CD4-positive, alpha-beta memory T cell (primary cell): Measurements from ENCODE around the gene NUP210. TPM values are rescaled to one million over a fixed set of nuclear protein-coding genes. Genes with fewer than 3 reads are reported as not detected.
"Not testable (repeated sequence)": the region's sequence is repeated elsewhere in the genome, so short reads cannot be mapped to it uniquely, and the experiment has no call there.

ENCODE experiments used
- CTCF ChIA-PET: fragments of 350-600 bp; sonication (Branson Sonifier 250); formaldehyde crosslinking; loops from one replicate; lab custom pipeline; 2021; ENCODE audit warnings: inconsistent platforms; ENCODE audit not compliant: partially characterized antibody; lab: Charles Lee
- POLR2A ChIA-PET: fragments of 350-600 bp; sonication (Branson Sonifier 250); formaldehyde crosslinking; loops from one replicate; lab custom pipeline; 2021; ENCODE audit not compliant: partially characterized antibody; lab: Charles Lee
- DNase-seq, 5 donors: peaks; one replicate each; pipeline versions ENCODE4 v3.0.0 to v3.0.0-alpha.2; 2020 to 2022; ENCODE audit warnings: mixed read lengths in 1 of 5
- H3K27ac ChIP-seq: one replicate; pipeline ENCODE4 v1.7.0; 2013; ENCODE audit warnings: low read depth, low read length
- H3K27me3 ChIP-seq: 2 replicates; pipeline ENCODE4 v1.7.0; 2013; ENCODE audit warnings: mild to moderate bottlenecking, low read length, moderate library complexity; ENCODE audit not compliant: insufficient read depth
- H3K36me3 ChIP-seq: 2 replicates; pipeline ENCODE4 v1.7.0; 2013; ENCODE audit warnings: mild to moderate bottlenecking, low read length, moderate library complexity; ENCODE audit not compliant: insufficient read depth
- H3K4me1 ChIP-seq: 2 replicates; pipeline ENCODE4 v1.7.0; 2013; ENCODE audit warnings: mild to moderate bottlenecking, low read length, moderate library complexity; ENCODE audit not compliant: insufficient read depth
- H3K4me3 ChIP-seq, 2 donors: one replicate each; pipeline ENCODE4 v1.7.0; 2013; ENCODE audit warnings: low read length in 2 of 2, mild to moderate bottlenecking in 1 of 2
- H3K9me3 ChIP-seq, 2 donors: one replicate each; pipeline ENCODE4 v1.7.0; 2013; ENCODE audit warnings: low read length in 2 of 2, control low read depth in 1 of 2; ENCODE audit not compliant: control insufficient read depth in 1 of 2
- H3K27ac Mint-ChIP-seq, 7 donors: one replicate each; pipeline ENCODE4 v1.8.0; 2020 to 2021; ENCODE audit warnings: mixed read lengths in 7 of 7, mild to moderate bottlenecking in 6 of 7, inconsistent platforms in 3 of 7, moderate library complexity in 3 of 7
- H3K27me3 Mint-ChIP-seq, 2 donors: one replicate each; pipeline ENCODE4 v1.8.0; 2020 to 2021; ENCODE audit warnings: mixed read lengths in 2 of 2
- H3K36me3 Mint-ChIP-seq, 2 donors: one replicate each; pipeline ENCODE4 v1.8.0; 2020 to 2021; ENCODE audit warnings: mixed read lengths in 2 of 2, inconsistent platforms in 1 of 2, mild to moderate bottlenecking in 1 of 2
- H3K4me1 Mint-ChIP-seq, 4 donors: one replicate each; pipeline ENCODE4 v1.8.0; 2020 to 2021; ENCODE audit warnings: mixed read lengths in 4 of 4, mild to moderate bottlenecking in 1 of 4
- H3K4me3 Mint-ChIP-seq, 8 donors: one replicate each; pipeline ENCODE4 v1.8.0; 2020 to 2021; ENCODE audit warnings: mixed read lengths in 8 of 8, mild to moderate bottlenecking in 7 of 8, moderate library complexity in 6 of 8, inconsistent platforms in 3 of 8
- H3K9me3 Mint-ChIP-seq, 8 donors: one replicate each; pipeline ENCODE4 v1.8.0; 2020 to 2021; ENCODE audit warnings: mixed read lengths in 8 of 8, mild to moderate bottlenecking in 5 of 8, inconsistent platforms in 3 of 8, moderate library complexity in 1 of 8
- intact Hi-C: fragments of 100-400 bp; cut with micrococcal nuclease; formaldehyde crosslinking; loops from one replicate; pipeline ENCODE4 v1.15.1; 2023
- polyA plus RNA-seq, 2 donors: library from polyadenylated mRNA; unstranded; fragments of 300-500 nt; fragmentation: Illumina TruSeq; gene quantifications; one replicate each; pipeline ENCODE4 v1.2.3, GENCODE V29; 2021
- total RNA-seq, 2 experiments: library from RNA; stranded (reverse); gene quantifications; one replicate each; pipeline ENCODE4 v1.2.3, GENCODE V29; 2021

NUP210 gene
- total and polyA plus RNA-seq, 4 experiments from 2014 or later: 20.5 to 149 (median 110) TPM

DNA sequence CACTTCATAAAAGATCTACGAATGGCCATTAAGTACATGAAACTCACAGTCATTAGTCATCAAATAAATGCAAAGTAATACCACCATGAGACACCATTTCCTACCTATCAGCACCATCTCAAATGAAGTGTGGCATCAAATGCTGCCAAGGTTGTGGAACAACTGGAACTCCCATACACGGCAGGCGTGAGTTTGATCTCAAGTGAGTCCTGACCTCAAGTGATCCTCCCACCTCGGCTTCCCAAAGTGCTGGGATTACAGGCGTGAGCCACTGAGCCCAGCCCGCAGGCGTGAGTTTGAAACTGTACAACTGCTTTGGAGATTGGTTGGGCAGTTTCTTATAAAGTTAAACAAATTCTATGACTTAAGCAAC, 31.2 kb upstream of the NUP210 start:
- Histone ChIP-seq H3K27ac (peak overlapping the region; percentile 60), H3K4me3 (peak overlapping the region; percentile 72 to 91), H3K36me3 (no peaks in the 10 kb centered on the region), H3K9me3 (no peaks in the 10 kb centered on the region), H3K27me3 (no peaks in the 10 kb centered on the region), H3K4me1 (peaks cover 19% of the 10 kb centered on the region)
- Mint-ChIP-seq H3K27ac (peak overlapping the region; percentile 86 to 97 (median 96)), H3K9me3 (no peaks in the 10 kb centered on the region), H3K4me1 (peaks cover 10 to 25% (median 17%) of the 10 kb centered on the region in 4 donors), H3K4me3 (peak overlapping the region; percentile 93 to 98 (median 98)), H3K27me3 (no peaks in the 10 kb centered on the region), H3K36me3 (peaks cover 0 to 3% of the 10 kb centered on the region in 2 donors)
- POLR2A ChIA-PET: interaction anchor here (0.9 to 4.1 kb wide), 14 partner anchors 10 to 124 kb away, joined by 3 to 137 read pairs (median 6); partner anchors contain the start of genes HDAC11 and NUP210
- CTCF ChIA-PET: interaction anchor here (0.7 to 7.3 kb wide), 28 partner anchors 9 to 429 kb away, joined by 3 to 255 read pairs (median 9); partner anchors contain the start of genes HDAC11, NUP210 and WNT7A
- intact Hi-C loops: loop anchor here (1.0 kb wide), 3 partner anchors 23 to 30 kb away; partner anchors contain the start of gene HDAC11
- peak in 1 of 5 donors; percentile 79 for DNase-seq

GRCh38 chr3:13442882-13443281, 22.8 kb upstream of the NUP210 start:
- intact Hi-C loops, POLR2A ChIA-PET, H3K4me1 Mint-ChIP-seq, H3K4me3 Mint-ChIP-seq, H3K27ac ChIP-seq, H3K4me3 ChIP-seq, H3K9me3 ChIP-seq, H3K4me1 ChIP-seq, DNase-seq, H3K36me3 Mint-ChIP-seq, H3K36me3 ChIP-seq, H3K27me3 Mint-ChIP-seq, H3K27me3 ChIP-seq, H3K27ac Mint-ChIP-seq, H3K9me3 Mint-ChIP-seq: not testable (repeated sequence)
- CTCF ChIA-PET: interaction anchor here (0.7 kb wide), 1 partner anchor 9 kb away, joined by 3 read pairs; no protein-coding TSS in a partner anchor

DNA sequence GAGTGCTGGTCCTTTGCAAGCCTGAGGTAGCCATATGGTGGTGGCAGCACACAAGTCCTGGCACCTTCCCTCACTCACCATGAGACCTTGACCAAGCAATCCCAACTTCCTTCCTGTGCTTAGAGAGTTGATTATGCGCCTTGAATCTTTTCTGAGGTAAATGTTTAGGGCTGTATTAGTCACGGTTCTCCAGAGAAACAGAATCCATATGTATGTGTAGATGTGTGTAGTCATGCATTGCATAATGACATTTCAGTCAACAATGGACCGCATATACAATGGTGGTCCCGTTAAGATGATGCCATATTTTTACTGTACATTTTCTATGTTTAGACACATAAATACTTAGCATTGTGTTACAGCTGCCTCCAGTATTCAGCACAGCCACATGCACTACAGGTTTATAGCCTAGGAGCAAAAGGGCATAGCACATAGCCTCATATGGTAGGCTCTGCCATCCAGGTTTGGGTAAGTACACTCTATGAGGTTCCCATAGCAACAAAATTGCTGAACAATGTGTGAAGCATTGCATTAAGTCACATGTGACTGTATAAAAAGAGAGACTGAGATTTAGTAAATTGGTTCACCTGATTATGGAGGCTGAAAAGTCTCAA, 20.2 kb upstream of the NUP210 start:
- no peaks in the 10 kb centered on the region for H3K36me3 ChIP-seq
- no peak overlapping the region for H3K27ac Mint-ChIP-seq
- no peak overlapping the region for H3K4me3 Mint-ChIP-seq

GRCh38 chr3:13436213-13436612, 16.1 kb upstream of the NUP210 start:
- H3K9me3 ChIP-seq, H3K9me3 Mint-ChIP-seq, H3K27ac Mint-ChIP-seq, H3K27me3 Mint-ChIP-seq, H3K27me3 ChIP-seq, H3K36me3 Mint-ChIP-seq, H3K27ac ChIP-seq, intact Hi-C loops, H3K36me3 ChIP-seq, DNase-seq, H3K4me1 ChIP-seq, H3K4me3 ChIP-seq, H3K4me1 Mint-ChIP-seq, H3K4me3 Mint-ChIP-seq: not testable (repeated sequence)
- CTCF ChIA-PET: interaction anchor here (0.9 kb wide), 1 partner anchor 12 kb away, joined by 3 read pairs; no protein-coding TSS in a partner anchor
- POLR2A ChIA-PET: interaction anchor here (1.0 to 1.2 kb wide), 2 partner anchors 15 to 20 kb away, joined by 3 read pairs; no protein-coding TSS in a partner anchor

More for the DNA sequence above, 20.2 kb upstream of the NUP210 start:
- intact Hi-C loops: no loop called here
- POLR2A ChIA-PET: no interaction called here
- H3K4me3 ChIP-seq: no peak overlapping the region
- no peaks in the 10 kb centered on the region for H3K4me1 ChIP-seq
- H3K36me3 Mint-ChIP-seq: no peaks in the 10 kb centered on the region
- no peaks in the 10 kb centered on the region for H3K9me3 Mint-ChIP-seq
- CTCF ChIA-PET: interaction anchor here (0.7 to 1.3 kb wide), 2 partner anchors 12 to 13 kb away, joined by 3 to 4 read pairs; no protein-coding TSS in a partner anchor
- H3K27me3 ChIP-seq: no peaks in the 10 kb centered on the region
- H3K4me1 Mint-ChIP-seq: no peaks in the 10 kb centered on the region
- no peak overlapping the region for H3K27ac ChIP-seq
- DNase-seq: no peak
- H3K9me3 ChIP-seq: no peaks in the 10 kb centered on the region
- H3K27me3 Mint-ChIP-seq: no peaks in the 10 kb centered on the region

GRCh38 chr3:13433912-13434311, 13.8 kb upstream of the NUP210 start:
- peak overlapping the region in 1 of 7 donors; percentile 38 for H3K27ac Mint-ChIP-seq
- Histone ChIP-seq H3K4me3 (no peak overlapping the region), H3K36me3 (no peaks in the 10 kb centered on the region), H3K4me1 (peaks cover 6% of the 10 kb centered on the region), H3K9me3 (no peaks in the 10 kb centered on the region), H3K27me3 (no peaks in the 10 kb centered on the region), H3K27ac (no peak overlapping the region)
- POLR2A ChIA-PET: interaction anchor here (1.1 kb wide), 2 partner anchors 13 kb away, joined by 3 to 4 read pairs; partner anchors contain the start of gene NUP210
- no peaks in the 10 kb centered on the region for H3K36me3 Mint-ChIP-seq
- no peaks in the 10 kb centered on the region for H3K27me3 Mint-ChIP-seq
- CTCF ChIA-PET: interaction anchor here (1.7 to 1.9 kb wide), 2 partner anchors 15 to 18 kb away, joined by 5 to 9 read pairs; partner anchors contain the start of gene NUP210
- no peak for DNase-seq
- peaks cover 5 to 17% (median 10%) of the 10 kb centered on the region in 4 donors for H3K4me1 Mint-ChIP-seq
- H3K4me3 Mint-ChIP-seq: no peak overlapping the region
- no peaks in the 10 kb centered on the region for H3K9me3 Mint-ChIP-seq
- intact Hi-C loops: no loop called here

DNA sequence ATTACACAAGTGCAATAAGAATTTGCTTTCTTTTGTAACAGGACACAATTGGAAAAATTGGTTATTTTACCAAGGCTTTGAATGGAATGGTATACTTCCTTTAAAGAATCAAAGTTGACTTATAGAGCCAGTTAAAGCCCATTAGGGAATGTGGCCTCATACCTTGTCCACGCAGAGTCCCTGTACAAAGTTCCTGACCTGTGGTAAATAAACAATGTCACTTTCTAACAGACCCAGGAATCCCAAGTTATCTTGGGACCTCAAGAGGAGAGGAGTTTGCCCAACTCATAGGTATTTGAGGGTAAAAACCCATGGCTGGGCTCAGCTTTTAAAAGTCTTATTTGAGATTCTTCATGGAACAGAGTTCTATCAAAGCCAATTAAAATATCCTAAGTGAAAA, 12.0 kb upstream of the NUP210 start:
- H3K36me3 ChIP-seq: no peaks in the 10 kb centered on the region
- peaks cover 10 to 28% (median 19%) of the 10 kb centered on the region in 4 donors for H3K4me1 Mint-ChIP-seq
- DNase-seq: no peak
- ChIA-PET CTCF (interaction anchor here (1.7 kb wide), 1 partner anchor 21 kb away, joined by 5 read pairs; no protein-coding TSS in a partner anchor), POLR2A (no interaction called here)
- intact Hi-C loops: no loop called here
- H3K27me3 Mint-ChIP-seq: no peaks in the 10 kb centered on the region
- H3K9me3 ChIP-seq: no peaks in the 10 kb centered on the region
- no peaks in the 10 kb centered on the region for H3K9me3 Mint-ChIP-seq
- H3K27ac ChIP-seq: no peak overlapping the region
- H3K4me1 ChIP-seq: peaks cover 22% of the 10 kb centered on the region
- no peak overlapping the region for H3K4me3 Mint-ChIP-seq
- H3K36me3 Mint-ChIP-seq: no peaks in the 10 kb centered on the region
- H3K4me3 ChIP-seq: no peak overlapping the region
- H3K27ac Mint-ChIP-seq: no peak overlapping the region
- no peaks in the 10 kb centered on the region for H3K27me3 ChIP-seq

- H3K4me1 Mint-ChIP-seq: peaks cover 15 to 35% (median 27%) of the 10 kb centered on the region in 4 donors
- H3K4me3 Mint-ChIP-seq, H3K27me3 ChIP-seq, H3K36me3 ChIP-seq, H3K9me3 Mint-ChIP-seq, H3K9me3 ChIP-seq, H3K36me3 Mint-ChIP-seq, H3K4me3 ChIP-seq, H3K27me3 Mint-ChIP-seq, intact Hi-C loops, DNase-seq, H3K27ac ChIP-seq: not testable (repeated sequence)
- POLR2A ChIA-PET: interaction anchor here (2.8 to 5.9 kb wide), 2 partner anchors 10 to 15 kb away, joined by 42 to 86 read pairs; partner anchors contain the start of gene NUP210
- peak overlapping the region in 1 of 7 donors; percentile 84 for H3K27ac Mint-ChIP-seq
- CTCF ChIA-PET: interaction anchor here (4.4 to 6.3 kb wide), 2 partner anchors 14 to 22 kb away, joined by 33 to 54 read pairs; no protein-coding TSS in a partner anchor
- H3K4me1 ChIP-seq: peaks cover 32% of the 10 kb centered on the region
Observed at GRCh38 chr3:13430411-13430875, 10.3 kb upstream of the NUP210 start.
